ENCODE results near the gene C16orf96.

- TF ChIP-seq ZBTB21 (CRISPR knock-in tag; IDR thresholded peaks at IDR 0.05; ENCODE audit: borderline replicate concordance) = no peak
- TF ChIP-seq CTCF (IDR thresholded peaks at IDR 0.05) = no peak
- no peak for TF ChIP-seq SP1 (CRISPR knock-in tag; conservative IDR thresholded peaks at IDR 0.05)
- no peak for TF ChIP-seq PREB (CRISPR knock-in tag; IDR thresholded peaks at IDR 0.05; ENCODE audit: borderline replicate concordance)
- TF ChIP-seq ATF3 (CRISPR knock-in tag; conservative IDR thresholded peaks at IDR 0.05) = no peak
- no peak for TF ChIP-seq CREB1 (CRISPR knock-in tag; IDR thresholded peaks at IDR 0.05)
Measured at GRCh38 chr16:4574919-4575705, 19.0 kb downstream of the C16orf96 start.

Data from WTC11 (cell line).